Right renal cortex interstitium (tissue), 3 donors: ENCODE results near the gene NIPA2. TPM values are rescaled to one million over a fixed set of nuclear protein-coding genes. Genes with fewer than 3 reads are reported as not detected.

Experiments
- DNase-seq, 3 donors: peaks; one replicate each; pipeline ENCODE4 v3.0.0-alpha.2; 2013; ENCODE audit warnings: low read depth in 3 of 3, low spot score in 2 of 3
- polyA plus RNA-seq, 3 donors: library from polyadenylated mRNA; unstranded; fragments of 120-200 nt; gene quantifications; one replicate each; pipeline ENCODE4 v1.2.1, GENCODE V29; 2013; ENCODE audit not compliant: insufficient read length in 3 of 3

NIPA2 gene
- polyA plus RNA-seq, 3 donors: 59.5 to 63.5 (median 61.5) TPM

- no peak for DNase-seq
Observed at GRCh38 chr15:22895465-22896190, 57.2 kb downstream of the NIPA2 start.

- DNase-seq: no peak
Observed at GRCh38 chr15:22902046-22902445, 63.6 kb downstream of the NIPA2 start.

- DNase-seq: no peak
Observed at GRCh38 chr15:22902578-22902977, 64.1 kb downstream of the NIPA2 start.

- DNase-seq: no peak
Observed at GRCh38 chr15:22902981-22903380, 64.5 kb downstream of the NIPA2 start.

- no peak for DNase-seq
Observed at GRCh38 chr15:22903427-22903826, 65.0 kb downstream of the NIPA2 start.

GRCh38 chr15:22903961-22904534, 65.6 kb downstream of the NIPA2 start:
- DNase-seq: no peak

- no peak for DNase-seq
Observed at GRCh38 chr15:22904736-22905135, 66.3 kb downstream of the NIPA2 start.

- no peak for DNase-seq
Observed at GRCh38 chr15:22907161-22907950, 68.9 kb downstream of the NIPA2 start.

GRCh38 chr15:22908830-22909229, 70.4 kb downstream of the NIPA2 start:
- no peak for DNase-seq

GRCh38 chr15:22911306-22911705, 72.8 kb downstream of the NIPA2 start:
- no peak for DNase-seq

GRCh38 chr15:22912256-22912655, 73.8 kb downstream of the NIPA2 start:
- DNase-seq: no peak

GRCh38 chr15:22913646-22914380, 75.3 kb downstream of the NIPA2 start:
- DNase-seq: no peak

- no peak for DNase-seq
Observed at GRCh38 chr15:22915866-22916515, 77.5 kb downstream of the NIPA2 start.

GRCh38 chr15:22916606-22917350, 78.3 kb downstream of the NIPA2 start:
- DNase-seq: no peak

GRCh38 chr15:22917556-22917955, 79.1 kb downstream of the NIPA2 start:
- DNase-seq: no peak

Other genes starting within 250 kb of the NIPA2 start
- 10 to 100 TPM; 10.8 to 12.9 (median 11.5) TPM for gene NIPA1, start 52.0 kb upstream of the NIPA2 start, polyA plus RNA-seq
- 10 to 100 TPM; 86.0 to 94.7 (median 92.1) TPM for gene CYFIP1, start 141.7 kb downstream of the NIPA2 start, polyA plus RNA-seq
- 10 to 100 TPM; 21.6 to 27.3 (median 22.3) TPM for gene TUBGCP5, start 200.9 kb downstream of the NIPA2 start, polyA plus RNA-seq